ENCODE measurements around the gene STK32B.
A peak's percentile ranks its signal among the peaks of the same experiment; 100 is the strongest.
"Not testable (repeated sequence)": the region's sequence is repeated elsewhere in the genome, so short reads cannot be mapped to it uniquely, and the experiment has no call there.

Gene STK32B

DNA sequence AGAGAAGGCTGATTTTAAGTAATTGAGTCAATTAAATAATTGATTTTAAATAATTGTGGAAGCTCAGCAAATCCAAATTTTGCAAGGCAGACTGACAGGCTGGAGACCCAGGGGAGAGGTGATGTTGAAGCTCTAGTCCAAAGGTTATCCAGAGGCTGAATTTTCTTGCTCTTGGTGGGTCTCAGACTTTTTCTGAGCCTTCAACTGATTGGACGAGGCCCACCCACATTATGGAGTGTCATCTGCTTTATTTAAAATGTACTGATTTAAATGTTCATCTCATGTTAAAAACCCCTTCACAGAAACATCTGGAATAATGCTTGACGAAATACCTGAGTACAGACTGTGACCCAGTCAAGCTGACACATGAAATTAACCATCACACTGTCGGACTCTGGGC, 20.4 kb upstream of the STK32B start:
- no peak for DNase-seq (ENCODE audit: low read depth)

GRCh38 chr4:5032813-5033212, 18.5 kb upstream of the STK32B start:
- no peak for DNase-seq (ENCODE audit: low read depth)

DNA sequence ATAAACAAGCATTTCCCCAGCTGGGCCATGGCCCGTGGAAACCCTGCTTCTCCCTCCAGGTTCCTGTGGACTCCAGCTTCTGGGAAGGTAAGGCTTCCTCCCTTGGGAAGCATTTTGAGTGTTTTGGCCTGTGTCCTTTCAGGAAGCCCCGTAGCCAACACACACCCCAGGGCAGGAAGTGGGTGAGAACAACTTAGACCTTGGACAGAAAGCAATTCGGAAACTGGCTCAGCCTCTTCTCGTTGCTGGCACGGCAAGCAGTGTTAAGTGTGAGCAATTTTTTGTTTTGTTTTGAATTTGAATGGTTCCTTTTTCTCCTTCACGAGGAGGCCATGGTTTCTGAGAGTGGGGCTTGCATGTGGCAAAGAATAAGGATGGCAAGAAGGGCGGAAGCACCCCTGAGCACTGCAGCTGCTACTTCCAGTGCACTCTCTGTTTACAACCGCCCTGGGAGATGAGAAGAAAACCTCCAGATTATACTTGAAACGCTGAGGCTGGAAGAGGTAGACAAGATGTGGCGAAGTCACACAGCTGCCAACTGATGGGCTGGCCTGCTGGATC, 17.9 kb upstream of the STK32B start:
- DNase-seq (ENCODE audit: low read depth): no peak

DNA sequence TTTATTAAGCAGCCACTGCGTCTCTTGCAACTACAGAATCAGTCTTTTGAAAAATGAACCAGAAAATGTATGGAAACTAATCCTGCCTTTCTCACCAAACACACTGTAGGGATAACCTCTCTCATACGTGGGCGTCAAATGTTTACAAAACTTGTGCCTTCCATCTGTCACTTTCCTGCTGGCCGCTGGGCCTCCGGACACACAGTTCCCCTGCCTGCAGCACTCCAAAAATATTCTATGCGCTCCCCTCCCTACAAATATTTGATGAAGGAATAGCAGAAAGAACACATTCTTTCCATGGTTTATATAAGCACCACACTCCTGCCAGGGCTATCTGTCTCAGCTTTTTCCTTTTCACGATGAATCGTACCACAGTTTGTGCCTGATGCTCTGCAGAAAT, 17.1 kb upstream of the STK32B start:
- no peak for DNase-seq (ENCODE audit: low read depth)

- no peak for DNase-seq (ENCODE audit: low read depth)
Observed at GRCh38 chr4:5036239-5036638, 15.0 kb upstream of the STK32B start.

GRCh38 chr4:5037553-5038551, 13.4 kb upstream of the STK32B start:
- peak; percentile 87 for DNase-seq (ENCODE audit: low read depth)

DNA sequence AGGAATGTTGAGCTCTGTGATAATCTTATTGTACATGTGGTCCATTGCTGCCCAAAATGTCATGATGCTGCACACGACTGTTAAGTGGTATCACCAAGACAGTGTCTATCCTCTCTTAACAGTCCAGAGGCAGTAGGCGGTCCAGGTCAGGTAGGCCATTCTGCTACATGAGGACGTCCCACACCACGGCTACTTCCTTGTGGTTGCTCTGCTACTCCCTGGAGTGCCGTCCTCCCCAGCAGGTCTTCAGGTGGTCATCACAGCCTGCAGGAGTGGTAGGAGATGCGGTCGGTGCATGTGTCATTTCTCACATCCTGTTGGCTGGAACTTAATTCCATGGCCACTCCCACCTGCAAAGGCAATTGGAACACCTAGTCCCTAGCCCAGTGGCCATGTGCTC, 11.5 kb upstream of the STK32B start:
- DNase-seq (ENCODE audit: low read depth): no peak

GRCh38 chr4:5040856-5041620, 10.2 kb upstream of the STK32B start:
- no peak for DNase-seq (ENCODE audit: low read depth)

DNA sequence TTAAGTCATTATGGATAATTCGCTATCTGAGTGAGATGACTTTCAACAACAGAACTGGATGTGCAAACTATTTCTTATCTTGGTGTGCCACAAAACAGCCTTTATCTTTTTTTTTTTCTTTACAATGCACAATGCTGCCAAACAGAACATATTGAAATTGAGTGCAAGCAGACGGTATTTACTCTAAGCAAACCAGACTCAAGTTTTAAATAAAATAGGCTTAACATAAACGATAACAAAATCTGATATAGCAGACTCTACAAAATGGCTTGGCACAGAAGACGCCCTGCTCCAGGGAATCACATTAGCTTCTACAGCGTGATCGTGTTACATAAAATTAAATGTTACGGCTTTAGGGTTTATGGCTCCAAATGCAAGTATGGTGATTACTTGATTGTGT, 9.6 kb upstream of the STK32B start:
- no peak for DNase-seq (ENCODE audit: low read depth)

DNA sequence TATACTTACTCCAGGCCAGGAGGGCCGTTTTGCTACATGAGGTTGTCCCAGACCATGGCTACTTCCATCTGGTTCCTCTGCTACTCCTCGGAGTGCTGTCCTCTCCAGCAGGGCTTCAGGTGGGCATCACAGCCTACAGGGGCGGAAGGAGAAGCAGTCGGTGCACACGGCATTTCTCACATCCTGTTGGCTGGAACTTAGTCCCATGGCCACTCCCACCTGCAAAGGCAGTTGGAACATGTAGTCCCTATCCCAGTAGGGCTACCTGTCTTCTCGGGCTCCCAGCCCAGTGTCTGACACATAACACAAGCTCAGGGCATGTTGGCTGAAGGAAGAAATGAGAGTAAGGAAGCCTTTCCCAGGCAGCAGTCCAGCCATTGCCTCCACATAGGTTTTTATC, 7.7 kb upstream of the STK32B start:
- no peak for DNase-seq (ENCODE audit: low read depth)

- no peak for DNase-seq (ENCODE audit: low read depth)
Observed at GRCh38 chr4:5044341-5044740, 6.9 kb upstream of the STK32B start.

- no peak for DNase-seq (ENCODE audit: low read depth)
Observed at GRCh38 chr4:5045097-5045496, 6.2 kb upstream of the STK32B start.

- DNase-seq (ENCODE audit: low read depth): no peak
Observed at GRCh38 chr4:5048721-5049120, 2.6 kb upstream of the STK32B start.

DNA sequence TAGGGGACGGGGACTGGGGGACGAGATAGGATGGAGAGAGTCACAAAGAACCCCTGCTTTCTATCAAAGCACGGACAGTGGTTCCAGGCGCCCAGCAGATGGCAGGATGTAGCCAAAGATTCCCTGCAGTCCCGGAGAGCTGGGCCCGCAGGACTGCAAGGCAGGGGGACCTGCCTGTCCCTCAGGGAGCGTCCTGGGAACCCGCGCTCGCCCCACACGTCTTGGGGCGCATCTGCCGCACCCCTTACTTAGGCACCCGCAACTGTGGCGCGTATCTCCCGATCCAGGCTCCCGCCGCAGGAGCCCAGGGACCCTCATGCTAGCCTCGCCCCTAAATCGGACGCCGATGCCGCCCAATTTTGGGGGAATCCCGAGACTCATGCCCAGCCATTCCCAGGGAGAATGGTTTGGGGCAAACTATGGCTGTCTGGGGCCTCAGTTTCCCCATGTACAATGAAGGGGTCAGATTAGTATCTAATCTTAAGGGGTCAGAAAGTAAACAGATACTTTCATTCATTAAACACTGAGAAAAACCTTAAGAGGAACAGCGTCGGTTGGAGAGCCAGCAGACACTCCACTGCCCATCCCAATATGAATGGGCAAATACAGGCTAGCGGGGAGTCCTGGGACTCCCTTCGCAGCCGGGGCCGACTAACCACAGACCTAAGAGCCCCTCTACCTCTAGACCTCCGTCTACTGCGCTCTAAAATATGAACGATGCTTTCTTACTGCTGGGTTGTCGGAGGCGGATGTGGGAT, 581 bp upstream of the STK32B start:
- DNase-seq (ENCODE audit: low read depth): no peak

DNA sequence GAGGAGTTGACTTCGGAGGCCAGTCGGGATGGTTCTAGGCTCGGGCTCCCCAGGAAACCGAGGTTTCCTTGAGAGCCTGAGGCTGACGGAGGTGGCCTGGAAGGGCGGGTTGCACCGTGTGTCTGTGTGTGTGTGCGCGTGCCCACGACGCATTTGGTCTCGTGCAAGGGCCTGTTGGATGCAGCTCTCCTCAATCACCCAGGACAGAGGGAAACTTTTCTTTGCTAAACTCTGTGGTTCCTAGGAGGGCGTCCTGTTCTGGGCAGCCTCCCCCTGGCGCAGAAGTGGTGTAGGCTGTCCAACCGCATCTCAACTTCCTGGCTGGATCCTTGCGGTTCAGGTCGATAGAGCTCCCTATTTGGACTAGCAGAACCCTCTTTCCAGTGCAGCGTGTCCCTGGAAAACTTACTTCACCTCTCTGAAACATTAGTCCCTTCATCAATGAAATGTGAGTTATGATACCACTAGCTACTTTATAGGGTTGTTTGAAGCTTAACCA, 973 bp downstream of the STK32B start:
- DNase-seq (ENCODE audit: low read depth): no peak

DNA sequence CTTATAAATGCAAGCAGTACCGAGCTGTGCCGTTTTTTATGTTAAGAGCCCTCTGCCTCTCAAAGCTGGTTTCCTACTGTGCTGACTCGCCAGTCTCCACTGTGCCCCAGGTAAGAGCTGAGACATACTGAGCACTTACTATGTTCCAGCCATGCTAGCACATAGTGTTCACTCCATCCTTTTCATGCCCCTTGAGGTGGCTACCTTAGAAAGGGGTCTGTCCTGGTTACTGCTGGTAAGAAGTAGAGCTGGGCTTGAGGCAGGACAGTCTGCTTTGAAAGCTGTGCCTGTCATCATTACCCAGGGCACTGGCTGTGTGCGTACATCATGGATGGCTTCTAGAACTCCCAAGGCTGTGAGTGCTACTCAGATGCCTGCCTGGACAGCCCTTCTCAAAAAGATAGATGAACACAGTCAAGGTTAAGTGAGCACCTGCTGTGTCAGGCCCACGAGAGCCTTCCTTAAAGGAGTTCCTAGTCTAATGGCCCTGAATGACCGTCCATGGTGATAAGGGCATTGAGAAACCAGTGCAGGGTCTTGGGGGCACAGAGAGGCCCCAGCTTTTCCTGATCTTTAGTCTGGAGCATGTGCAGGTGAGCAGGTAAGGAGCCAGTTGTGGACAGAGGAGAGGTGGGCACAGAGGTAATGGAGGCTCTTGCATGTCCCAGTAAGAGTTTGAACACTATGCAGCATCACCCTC, 1.6 kb downstream of the STK32B start:
- no peak for DNase-seq (ENCODE audit: low read depth)

DNA sequence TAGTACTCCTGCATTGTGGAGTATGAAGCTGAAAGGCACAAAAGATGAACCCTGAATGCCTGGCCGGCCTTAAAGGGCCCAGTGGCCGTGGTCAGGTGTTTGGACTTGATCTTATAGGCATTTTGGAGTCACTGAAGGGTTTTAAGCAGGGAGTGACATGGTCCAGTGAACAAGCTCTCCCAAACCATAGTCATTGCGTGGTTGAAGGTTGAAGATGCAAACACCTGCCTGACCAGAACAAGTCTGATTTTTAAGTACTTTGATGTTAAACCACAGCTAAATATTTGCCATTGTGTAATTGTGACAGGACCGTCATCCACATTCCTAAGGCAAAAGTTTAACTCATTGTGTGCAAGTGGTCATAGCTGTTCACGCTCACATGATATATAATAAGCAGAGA, 3.3 kb downstream of the STK32B start:
- no peak for DNase-seq (ENCODE audit: low read depth)

- DNase-seq (ENCODE audit: low read depth): no peak
Observed at GRCh38 chr4:5055411-5055810, 4.1 kb downstream of the STK32B start.

DNA sequence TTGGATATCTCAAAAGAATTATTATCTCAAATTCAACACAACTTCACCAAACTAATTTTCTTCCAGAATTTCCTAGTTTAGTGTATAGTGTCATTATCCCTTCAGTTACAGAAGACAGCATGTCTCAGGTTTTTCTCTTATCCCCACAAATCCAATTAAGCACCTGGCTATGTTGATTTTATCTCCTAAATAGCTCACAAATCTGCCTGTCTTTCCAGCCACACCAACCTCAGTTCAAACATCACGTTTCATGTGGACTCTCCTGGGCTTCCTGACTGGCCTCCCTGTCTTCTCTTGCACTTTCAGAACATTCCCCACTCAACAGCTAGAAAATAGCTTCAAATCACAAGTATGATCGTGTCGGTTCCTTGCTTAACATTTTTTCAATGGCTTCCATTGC, 14.8 kb downstream of the STK32B start:
- no peak for DNase-seq (ENCODE audit: low read depth)

DNA sequence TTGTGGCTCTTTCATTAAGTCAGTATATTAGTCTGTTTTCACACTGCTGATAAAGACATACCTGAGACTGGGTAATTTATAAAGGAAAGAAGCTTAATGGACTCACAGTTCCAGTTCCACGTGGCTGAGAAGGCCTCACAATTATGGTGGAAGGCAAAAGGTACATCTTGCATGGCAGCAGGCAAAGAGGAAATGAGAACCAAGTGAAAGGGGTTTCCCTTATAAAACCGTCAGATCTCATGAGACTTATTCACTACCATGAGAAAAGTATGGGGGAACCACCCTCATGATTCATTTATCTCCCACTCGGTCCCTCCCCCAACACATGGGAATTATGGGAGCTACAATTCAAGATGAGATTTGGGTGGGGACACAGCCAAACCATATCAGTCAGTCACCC, 15.7 kb downstream of the STK32B start:
- not testable (repeated sequence) for DNase-seq (ENCODE audit: low read depth)

DNA sequence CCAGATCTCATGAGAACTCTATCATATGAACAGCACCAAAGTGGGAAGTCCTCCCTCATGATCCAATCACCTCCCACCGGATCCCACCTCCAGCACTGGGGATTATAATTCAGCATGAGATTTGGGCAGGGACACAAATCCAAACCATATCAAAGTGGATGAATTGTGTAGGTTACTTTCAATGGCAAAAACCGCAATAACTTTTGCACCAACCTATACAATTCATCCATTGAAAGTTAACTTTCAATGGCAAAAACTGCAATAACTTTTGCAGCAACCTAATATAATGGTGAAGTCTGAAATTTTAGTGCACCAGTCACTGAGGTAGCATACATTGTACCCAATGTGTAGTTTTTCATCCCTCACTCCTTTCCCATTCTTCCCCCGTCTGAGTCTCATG, 16.6 kb downstream of the STK32B start:
- DNase-seq (ENCODE audit: low read depth): no peak
